HFFc6 (cell line): ENCODE data around the gene KRT38. TPM values are rescaled to one million over a fixed set of nuclear protein-coding genes. Genes with fewer than 3 reads are reported as not detected.

Experiments used
- DNase-seq: peaks from one replicate; pipeline ENCODE4 v3.0.0-alpha.2; 2018
- H3K27ac Mint-ChIP-seq: 2 replicates; pipeline ENCODE4 v1.8.0; 2020; ENCODE audit warnings: mild to moderate bottlenecking, mixed read lengths
- H3K27me3 Mint-ChIP-seq: 2 replicates; pipeline ENCODE4 v1.8.0; 2021; ENCODE audit warnings: mild to moderate bottlenecking, moderate library complexity, mixed read lengths; ENCODE audit not compliant: insufficient read depth
- H3K36me3 Mint-ChIP-seq: 2 replicates; pipeline ENCODE4 v1.8.0; 2021; ENCODE audit warnings: low read depth, mixed read lengths
- H3K4me1 Mint-ChIP-seq: 2 replicates; pipeline ENCODE4 v1.8.0; 2020; ENCODE audit warnings: low read depth, mixed read lengths
- H3K4me3 Mint-ChIP-seq: 2 replicates; pipeline ENCODE4 v1.8.0; 2020; ENCODE audit warnings: mild to moderate bottlenecking, moderate library complexity, mixed read lengths
- H3K9me3 Mint-ChIP-seq: 2 replicates; pipeline ENCODE4 v1.8.0; 2020; ENCODE audit warnings: mild to moderate bottlenecking, mixed read lengths
- long read RNA-seq: library from polyadenylated mRNA; unstranded; transcript quantifications from one replicate; pipeline ENCODE4 v2.0.0, GENCODE V29; 2019
- total RNA-seq, 6 experiments: library from RNA; stranded (reverse); fragmentation: NEBNext Ultra II Directional; extraction: Animal tissue kit (Norgen Biotek cat#: 25700); gene quantifications; 2 replicates in 1 of 6; 3 replicates in 5 of 6; pipeline ENCODE4 v1.2.3, GENCODE V29; 2021
- TF ChIP-seq, protein P1 (sequence below): fragments of 200-600 bp; sonication (generic); IDR thresholded peaks from 2 replicates; pipeline ENCODE4 v1.5.0; 2021; ENCODE audit warnings: antibody characterized with exemption, mild to moderate bottlenecking

The KRT38 gene
- under 1 TPM; 0.25 to 0.62 (median 0.43) TPM for total RNA-seq
- long read RNA-seq, partial matches to known transcripts, result 0 of 2 reads
- long read RNA-seq, other reads (novel, unspliced or antisense), result 0 of 2 reads

DNA sequence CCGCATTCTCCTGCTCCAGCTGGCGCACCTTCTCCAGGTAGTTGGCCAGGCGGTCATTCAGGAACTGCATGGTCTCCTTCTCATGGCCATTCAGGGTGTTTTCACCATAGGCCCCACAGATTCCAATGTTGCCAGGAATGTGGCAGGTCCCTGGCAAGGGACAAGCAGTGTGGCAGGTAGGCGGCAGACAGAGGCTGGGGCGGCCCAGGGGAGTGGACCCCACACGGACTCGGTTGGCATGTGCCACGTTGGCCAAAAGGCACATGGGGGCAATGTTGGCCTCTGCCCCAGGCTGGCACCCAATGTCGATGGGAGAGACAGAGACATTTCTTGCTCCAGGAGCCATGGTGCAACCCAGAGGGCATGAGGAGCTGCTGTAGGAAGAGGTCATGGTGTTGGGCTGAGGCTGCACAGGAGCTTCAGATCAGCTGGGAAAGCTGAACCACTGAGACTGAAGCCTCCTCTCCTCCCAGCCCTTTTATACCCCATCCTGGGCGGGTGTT lies at the start of gene KRT38:
Gene KRT38 (minus strand): TSS at position 453 of the 503 bp plus-strand sequence. CDS start 62 bp downstream, at position 391.
- H3K27me3 Mint-ChIP-seq, result peaks cover 2% of the 10 kb centered on the region; the same call in 1 of the 2 replicates
- no peak within 1 kb of the TSS for H3K27ac Mint-ChIP-seq
- no peak for DNase-seq
- peaks cover 9% of the 10 kb centered on the region for H3K36me3 Mint-ChIP-seq
- 0 out of 2 replicates have a peak, but pooled peaks cover 4% of the 10 kb centered on the region for H3K9me3 Mint-ChIP-seq
- TF ChIP-seq, protein P1, sequence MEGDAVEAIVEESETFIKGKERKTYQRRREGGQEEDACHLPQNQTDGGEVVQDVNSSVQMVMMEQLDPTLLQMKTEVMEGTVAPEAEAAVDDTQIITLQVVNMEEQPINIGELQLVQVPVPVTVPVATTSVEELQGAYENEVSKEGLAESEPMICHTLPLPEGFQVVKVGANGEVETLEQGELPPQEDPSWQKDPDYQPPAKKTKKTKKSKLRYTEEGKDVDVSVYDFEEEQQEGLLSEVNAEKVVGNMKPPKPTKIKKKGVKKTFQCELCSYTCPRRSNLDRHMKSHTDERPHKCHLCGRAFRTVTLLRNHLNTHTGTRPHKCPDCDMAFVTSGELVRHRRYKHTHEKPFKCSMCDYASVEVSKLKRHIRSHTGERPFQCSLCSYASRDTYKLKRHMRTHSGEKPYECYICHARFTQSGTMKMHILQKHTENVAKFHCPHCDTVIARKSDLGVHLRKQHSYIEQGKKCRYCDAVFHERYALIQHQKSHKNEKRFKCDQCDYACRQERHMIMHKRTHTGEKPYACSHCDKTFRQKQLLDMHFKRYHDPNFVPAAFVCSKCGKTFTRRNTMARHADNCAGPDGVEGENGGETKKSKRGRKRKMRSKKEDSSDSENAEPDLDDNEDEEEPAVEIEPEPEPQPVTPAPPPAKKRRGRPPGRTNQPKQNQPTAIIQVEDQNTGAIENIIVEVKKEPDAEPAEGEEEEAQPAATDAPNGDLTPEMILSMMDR, result no peak
- peaks cover 52% of the 10 kb centered on the region for H3K4me1 Mint-ChIP-seq
- H3K4me3 Mint-ChIP-seq, result no peak within 1 kb of the TSS

- Mint-ChIP-seq H3K4me3 (no peak within 1 kb of the TSS), H3K4me1 (peaks cover 29% of the 10 kb centered on the region), H3K9me3 (no peaks in the 10 kb centered on the region), H3K27me3 (peaks cover 3% of the 10 kb centered on the region), H3K27ac (no peak within 1 kb of the TSS), H3K36me3 (no peaks in the 10 kb centered on the region)
- TF ChIP-seq, protein P1, result no peak
- no peak for DNase-seq
Measured at GRCh38 chr17:41489531-41489930, 48.7 kb upstream of the KRT38 start, which contains the start of gene KRT36. Gene KRT36 (minus strand): TSS chr17:41489910. CDS start chr17:41489864, 46 bp downstream.

- Mint-ChIP-seq H3K9me3 (no peaks in the 10 kb centered on the region), H3K27me3 (peaks cover 6% of the 10 kb centered on the region), H3K4me1 (peaks cover 24% of the 10 kb centered on the region), H3K4me3 (no peak overlapping the region), H3K36me3 (no peaks in the 10 kb centered on the region), H3K27ac (no peak overlapping the region)
- TF ChIP-seq, protein P1, result peak; percentile 63
- no peak for DNase-seq
Measured at GRCh38 chr17:41486809-41487530, 46.2 kb upstream of the KRT38 start.

DNA sequence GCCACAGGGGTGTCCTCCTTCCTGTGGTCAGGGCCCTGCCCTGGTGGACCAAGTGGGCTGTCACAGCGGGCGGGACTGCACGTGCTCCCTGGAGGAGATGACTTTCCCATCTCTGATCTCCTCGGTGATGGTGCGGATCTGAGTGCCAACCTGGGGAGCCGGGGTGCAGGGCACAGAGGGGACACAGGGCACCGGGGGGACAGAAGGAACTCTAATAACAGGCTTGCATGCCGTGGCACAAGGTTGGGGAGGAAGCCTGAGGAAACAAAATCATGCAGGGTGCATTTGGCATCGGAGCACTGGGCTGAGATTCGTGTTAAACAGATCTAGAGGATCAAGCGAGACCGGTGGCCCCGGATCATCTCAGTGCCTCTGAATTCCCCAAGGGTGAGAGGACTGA lies 45.5 kb upstream of the KRT38 start:
- Mint-ChIP-seq H3K27ac (no peak overlapping the region), H3K9me3 (no peaks in the 10 kb centered on the region), H3K4me1 (peaks cover 24% of the 10 kb centered on the region), H3K36me3 (no peaks in the 10 kb centered on the region), H3K27me3 (peaks cover 6% of the 10 kb centered on the region), H3K4me3 (no peak overlapping the region)
- TF ChIP-seq, protein P1, result no peak
- no peak for DNase-seq

DNA sequence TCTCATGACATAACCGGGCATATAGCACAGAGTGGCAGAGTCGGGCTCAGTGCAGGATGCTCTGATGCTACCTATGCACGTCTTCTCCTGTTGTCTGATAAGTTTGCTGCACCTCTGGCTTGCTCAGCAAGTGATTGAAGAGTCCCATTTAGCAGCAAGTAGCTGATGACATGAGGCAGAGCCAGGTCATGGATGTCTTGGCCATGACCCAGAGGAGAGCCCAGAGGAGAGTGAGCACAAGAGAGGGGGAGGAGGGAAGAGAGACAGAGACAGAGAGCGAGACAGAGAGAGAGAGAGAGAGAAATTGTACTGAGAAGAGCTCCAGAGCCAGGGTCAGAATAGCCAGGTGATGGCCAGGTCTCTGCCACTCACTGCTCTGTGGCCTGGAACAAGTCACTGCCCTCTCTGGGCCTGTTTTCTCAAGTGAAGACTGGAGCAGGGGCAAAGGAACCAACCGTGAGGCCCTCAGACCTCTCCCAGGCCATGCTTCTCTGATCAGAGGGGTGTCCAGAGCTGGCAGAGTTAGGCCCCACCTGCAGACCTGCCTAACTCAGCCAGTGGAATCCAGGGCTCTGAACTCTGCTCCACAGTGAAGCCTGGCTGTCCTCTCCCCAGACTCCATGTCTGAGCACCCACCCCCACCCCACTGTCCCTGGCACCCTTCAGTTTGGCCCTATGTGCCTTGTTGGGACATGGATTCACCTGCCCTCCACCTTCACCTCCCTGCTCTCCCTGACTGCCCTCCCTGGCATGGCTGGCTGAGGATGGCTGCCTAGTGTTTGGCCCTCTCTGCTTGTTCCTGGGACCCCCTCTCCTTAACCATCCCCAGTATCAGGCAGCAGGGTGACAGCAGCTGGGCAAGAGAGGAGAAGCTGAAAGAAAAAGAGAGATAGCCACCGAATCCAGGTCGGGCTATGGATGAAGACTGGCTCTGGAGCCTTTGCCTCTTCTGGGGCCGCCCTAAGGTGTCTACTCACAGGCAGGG lies 44.4 kb upstream of the KRT38 start:
- H3K9me3 Mint-ChIP-seq, result no peaks in the 10 kb centered on the region
- no peak overlapping the region for H3K4me3 Mint-ChIP-seq
- no peak overlapping the region for H3K27ac Mint-ChIP-seq
- H3K27me3 Mint-ChIP-seq, result peaks cover 8% of the 10 kb centered on the region
- no peak for DNase-seq
- TF ChIP-seq, protein P1, result no peak
- H3K4me1 Mint-ChIP-seq, result peaks cover 17% of the 10 kb centered on the region
- H3K36me3 Mint-ChIP-seq, result no peaks in the 10 kb centered on the region
